RWPE2 (cell line): ENCODE results near the gene LSM5.

Experiments
- ATAC-seq: fragments of 200-7000 bp; cut with Tn5 transposase; 3 replicates; pipeline ENCODE4 v1.9.1; 2021; ENCODE audit warnings: low read depth
- DNase-seq: peaks from one replicate; pipeline ENCODE4 v3.0.0-alpha.2; 2020; ENCODE audit warnings: low spot score
- H3K27ac ChIP-seq: fragments of 450-650 bp; 2 replicates; pipeline ENCODE4 v1.5.1; 2017; ENCODE audit warnings: mild to moderate bottlenecking; ENCODE audit not compliant: poor library complexity, severe bottlenecking
- H3K27me3 ChIP-seq: fragments of 250-450 bp; sonication (Bioruptor Pico); 2 replicates; pipeline ENCODE4 v1.5.1; 2021; ENCODE audit warnings: mild to moderate bottlenecking, moderate library complexity; ENCODE audit not compliant: insufficient read depth, poor library complexity, severe bottlenecking
- H3K36me3 ChIP-seq: fragments of 250-450 bp; sonication (Bioruptor Pico); 2 replicates; pipeline ENCODE4 v1.5.1; 2020; ENCODE audit warnings: low read depth, mild to moderate bottlenecking, moderate library complexity
- H3K4me1 ChIP-seq: fragments of 250-450 bp; sonication (Bioruptor Pico); 2 replicates; pipeline ENCODE4 v1.5.1; 2021; ENCODE audit warnings: mild to moderate bottlenecking, moderate library complexity; ENCODE audit not compliant: insufficient read depth, poor library complexity, severe bottlenecking
- H3K4me3 ChIP-seq: fragments of 250-450 bp; sonication (Bioruptor Pico); 2 replicates; pipeline ENCODE4 v1.5.1; 2021; ENCODE audit warnings: mild to moderate bottlenecking, moderate library complexity; ENCODE audit not compliant: severe bottlenecking
- H3K9me3 ChIP-seq: fragments of 250-450 bp; sonication (Bioruptor Pico); 2 replicates; pipeline ENCODE4 v1.5.1; 2021; ENCODE audit warnings: mild to moderate bottlenecking, moderate library complexity; ENCODE audit not compliant: severe bottlenecking
- TF ChIP-seq, protein P1 (sequence below): fragments of 450-650 bp; IDR thresholded peaks from one replicate; pipeline ENCODE4 v1.5.1; 2017; ENCODE audit warnings: mild to moderate bottlenecking, moderate library complexity; ENCODE audit not compliant: poor library complexity, severe bottlenecking

Gene LSM5

DNA sequence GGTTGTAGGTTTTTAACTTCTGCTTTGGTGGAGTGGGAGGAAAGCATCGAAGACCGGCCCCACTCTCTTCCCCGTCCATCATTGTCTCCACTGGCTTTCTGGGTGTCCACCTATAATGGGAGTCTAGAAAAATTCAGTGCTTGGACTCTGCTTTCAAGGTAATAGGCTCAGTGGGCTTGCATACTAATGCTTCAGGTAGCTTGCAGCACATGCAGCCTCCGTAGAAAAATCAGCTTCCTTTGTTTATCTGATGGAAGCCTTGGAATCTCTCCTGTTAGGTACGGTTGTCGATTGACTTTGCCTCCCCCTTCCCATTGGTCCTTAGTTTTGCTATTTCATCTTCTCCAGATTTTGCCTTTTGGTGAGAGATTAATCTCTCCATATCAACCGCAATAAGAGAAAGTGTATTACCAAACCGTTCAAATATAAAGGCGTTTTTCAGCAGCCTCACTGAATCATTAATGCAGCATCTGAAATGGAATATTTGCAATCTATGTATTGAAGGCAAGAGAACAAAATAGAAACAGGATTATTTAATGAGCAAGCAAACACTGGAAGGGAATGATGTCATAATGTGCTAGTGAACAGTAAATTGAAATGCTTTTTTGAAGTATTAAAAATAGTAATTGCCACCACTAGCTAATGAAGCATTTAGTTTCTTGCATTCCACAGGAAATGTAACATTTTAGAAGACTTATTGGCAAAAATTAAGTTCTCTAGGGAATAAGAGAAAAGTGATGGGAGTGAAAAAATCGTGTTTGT is 6.1 kb upstream of the LSM5 start:
- H3K36me3 ChIP-seq: peaks cover 15% of the 10 kb centered on the region
- ATAC-seq (no peak; the same call in 2 of the 3 replicates), DNase-seq (no peak)
- TF ChIP-seq, protein P1, sequence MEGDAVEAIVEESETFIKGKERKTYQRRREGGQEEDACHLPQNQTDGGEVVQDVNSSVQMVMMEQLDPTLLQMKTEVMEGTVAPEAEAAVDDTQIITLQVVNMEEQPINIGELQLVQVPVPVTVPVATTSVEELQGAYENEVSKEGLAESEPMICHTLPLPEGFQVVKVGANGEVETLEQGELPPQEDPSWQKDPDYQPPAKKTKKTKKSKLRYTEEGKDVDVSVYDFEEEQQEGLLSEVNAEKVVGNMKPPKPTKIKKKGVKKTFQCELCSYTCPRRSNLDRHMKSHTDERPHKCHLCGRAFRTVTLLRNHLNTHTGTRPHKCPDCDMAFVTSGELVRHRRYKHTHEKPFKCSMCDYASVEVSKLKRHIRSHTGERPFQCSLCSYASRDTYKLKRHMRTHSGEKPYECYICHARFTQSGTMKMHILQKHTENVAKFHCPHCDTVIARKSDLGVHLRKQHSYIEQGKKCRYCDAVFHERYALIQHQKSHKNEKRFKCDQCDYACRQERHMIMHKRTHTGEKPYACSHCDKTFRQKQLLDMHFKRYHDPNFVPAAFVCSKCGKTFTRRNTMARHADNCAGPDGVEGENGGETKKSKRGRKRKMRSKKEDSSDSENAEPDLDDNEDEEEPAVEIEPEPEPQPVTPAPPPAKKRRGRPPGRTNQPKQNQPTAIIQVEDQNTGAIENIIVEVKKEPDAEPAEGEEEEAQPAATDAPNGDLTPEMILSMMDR: no peak
- peak overlapping the region; percentile 77 for H3K27ac ChIP-seq
- H3K9me3 ChIP-seq: no peaks in the 10 kb centered on the region
- no peaks in the 10 kb centered on the region for H3K27me3 ChIP-seq
- H3K4me3 ChIP-seq: peak overlapping the region; percentile 96
- peaks cover 17% of the 10 kb centered on the region for H3K4me1 ChIP-seq

DNA sequence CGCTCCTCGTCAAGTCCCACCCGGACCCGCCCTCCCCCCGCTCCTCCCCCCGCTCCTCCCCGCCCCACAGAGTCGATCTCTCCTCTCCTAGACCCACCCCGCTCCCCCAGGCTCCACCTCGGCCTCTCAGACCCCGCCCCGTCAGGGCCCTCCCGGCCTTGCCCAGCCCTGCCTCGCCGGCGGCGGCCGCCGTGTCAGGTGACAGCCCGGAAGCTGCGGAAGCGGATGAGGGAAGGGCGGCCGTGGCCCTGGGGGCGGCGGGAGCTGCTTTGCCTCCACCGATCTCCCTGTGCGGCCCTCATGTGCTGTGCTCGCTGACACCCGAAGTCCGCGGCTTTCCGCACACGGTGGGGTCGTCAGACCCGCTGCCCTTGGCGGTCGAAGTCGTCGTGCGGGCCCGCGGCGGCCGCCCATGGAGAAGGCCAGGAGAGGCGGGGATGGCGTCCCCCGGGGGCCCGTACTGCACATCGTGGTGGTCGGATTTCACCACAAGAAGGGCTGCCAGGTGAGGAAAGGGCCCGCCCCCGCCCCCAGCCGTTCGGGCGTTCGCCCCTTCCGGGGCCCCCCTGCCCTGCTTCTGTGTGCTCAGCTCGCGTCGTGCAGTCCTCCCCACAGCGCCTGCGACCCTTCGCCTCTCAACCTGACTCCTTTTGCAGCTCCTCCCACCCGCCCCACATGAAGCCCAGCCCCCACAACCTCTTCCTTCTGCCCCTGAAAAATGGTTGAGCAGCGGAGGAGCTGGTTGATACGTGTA is 5.3 kb upstream of the LSM5 start, which contains the start of gene AVL9:
Gene AVL9, plus strand, starts transcription at position 192 of the 754 bp plus-strand sequence. Its CDS starts 221 bp downstream, at position 413.
- ATAC-seq (peak; percentile 95), DNase-seq (peak; percentile 98)
- H3K4me1 ChIP-seq: peaks cover 9% of the 10 kb centered on the region
- H3K27me3 ChIP-seq: no peaks in the 10 kb centered on the region
- H3K9me3 ChIP-seq: no peaks in the 10 kb centered on the region
- H3K4me3 ChIP-seq: peak within 1 kb of the TSS; percentile 96
- H3K36me3 ChIP-seq: peaks cover 15% of the 10 kb centered on the region
- peak within 1 kb of the TSS; percentile 77 for H3K27ac ChIP-seq
- TF ChIP-seq, protein P1: no peak

DNA sequence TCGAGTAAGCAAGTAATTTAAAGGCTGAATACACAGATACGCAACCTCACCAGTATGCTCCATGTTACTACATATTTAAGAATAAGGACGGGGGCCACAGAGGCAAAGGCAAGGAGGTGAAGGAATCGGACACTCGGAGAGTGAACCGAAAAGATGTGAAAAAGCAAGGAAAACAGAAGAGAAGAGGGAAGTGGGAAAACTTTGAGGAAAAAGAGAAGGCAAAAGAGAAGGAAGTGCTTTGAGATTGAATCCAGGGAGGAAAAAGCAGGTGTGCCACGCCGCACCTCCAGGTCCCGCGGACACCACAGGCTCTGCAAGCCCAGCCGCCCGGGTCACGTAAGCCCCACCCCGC is 4.7 kb upstream of the LSM5 start:
- no peaks in the 10 kb centered on the region for H3K27me3 ChIP-seq
- TF ChIP-seq, protein P1: no peak
- peaks cover 7% of the 10 kb centered on the region for H3K4me1 ChIP-seq
- ATAC-seq (peak; percentile 1; the same call in 2 of the 3 replicates), DNase-seq (no peak)
- H3K36me3 ChIP-seq: peaks cover 12% of the 10 kb centered on the region
- H3K4me3 ChIP-seq: peak overlapping the region; percentile 96
- no peaks in the 10 kb centered on the region for H3K9me3 ChIP-seq
- H3K27ac ChIP-seq: peak overlapping the region; percentile 77

DNA sequence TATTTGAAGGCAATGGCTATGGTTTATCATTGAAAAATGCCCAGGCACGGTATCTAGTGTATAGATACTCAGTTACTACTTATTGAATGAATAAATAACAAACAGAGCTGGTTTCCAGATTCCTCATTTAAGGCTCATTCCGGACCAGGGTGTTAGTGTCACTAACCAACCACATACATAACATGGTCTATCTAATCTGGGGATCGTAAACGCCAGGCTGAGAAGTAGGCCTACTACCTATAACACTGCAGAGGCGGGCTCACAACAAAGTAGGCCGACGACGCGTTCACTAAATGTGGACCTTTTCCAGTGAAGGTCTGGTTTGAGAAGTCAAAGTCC is 423 bp downstream of the LSM5 start:
- peak overlapping the region; percentile 77 for H3K27ac ChIP-seq
- peaks cover 29% of the 10 kb centered on the region for H3K36me3 ChIP-seq
- H3K4me1 ChIP-seq: peaks cover 8% of the 10 kb centered on the region
- TF ChIP-seq, protein P1: no peak
- no peaks in the 10 kb centered on the region for H3K27me3 ChIP-seq
- ATAC-seq (no peak), DNase-seq (no peak)
- H3K4me3 ChIP-seq: peak overlapping the region; percentile 66
- H3K9me3 ChIP-seq: no peaks in the 10 kb centered on the region
